ENCODE results near the gene SNCA.

SNCA gene

GRCh38 chr4:89720981-89721380 is 116.0 kb downstream of the SNCA start:
- no peak overlapping the region for H3K27ac ChIP-seq (ENCODE audit: insufficient read depth, low read length, poor library complexity, severe bottlenecking)
- H3K36me3 ChIP-seq (ENCODE audit: control insufficient read depth, insufficient read depth, low read length), result no peaks in the 10 kb centered on the region
- no peaks in the 10 kb centered on the region for H3K9me3 ChIP-seq (ENCODE audit: control insufficient read depth, low read length)
- H3K4me3 ChIP-seq (ENCODE audit: insufficient read depth, low read depth, low read length, poor library complexity, severe bottlenecking), result no peak overlapping the region
- no peaks in the 10 kb centered on the region for H3K27me3 ChIP-seq (replicated peaks; ENCODE audit: control insufficient read depth, insufficient read depth, low read length, poor library complexity, severe bottlenecking)
- H3K4me1 ChIP-seq (ENCODE audit: control insufficient read depth, insufficient read depth, low read length, poor library complexity, severe bottlenecking), result no peaks in the 10 kb centered on the region
- no peak for DNase-seq

- H3K36me3 ChIP-seq (ENCODE audit: control insufficient read depth, insufficient read depth, low read length), result no peaks in the 10 kb centered on the region
- no peaks in the 10 kb centered on the region for H3K27me3 ChIP-seq (replicated peaks; ENCODE audit: control insufficient read depth, insufficient read depth, low read length, poor library complexity, severe bottlenecking)
- no peak overlapping the region for H3K27ac ChIP-seq (ENCODE audit: insufficient read depth, low read length, poor library complexity, severe bottlenecking)
- no peaks in the 10 kb centered on the region for H3K9me3 ChIP-seq (ENCODE audit: control insufficient read depth, low read length)
- DNase-seq, result no peak
- no peak overlapping the region for H3K4me3 ChIP-seq (ENCODE audit: insufficient read depth, low read depth, low read length, poor library complexity, severe bottlenecking)
- H3K4me1 ChIP-seq (ENCODE audit: control insufficient read depth, insufficient read depth, low read length, poor library complexity, severe bottlenecking), result no peaks in the 10 kb centered on the region
Observed at GRCh38 chr4:89719536-89720090, 117.3 kb downstream of the SNCA start.

- no peak for DNase-seq
- no peaks in the 10 kb centered on the region for H3K36me3 ChIP-seq (ENCODE audit: control insufficient read depth, insufficient read depth, low read length)
- H3K27me3 ChIP-seq (replicated peaks; ENCODE audit: control insufficient read depth, insufficient read depth, low read length, poor library complexity, severe bottlenecking), result no peaks in the 10 kb centered on the region
- H3K27ac ChIP-seq (ENCODE audit: insufficient read depth, low read length, poor library complexity, severe bottlenecking), result no peak overlapping the region
- no peak overlapping the region for H3K4me3 ChIP-seq (ENCODE audit: insufficient read depth, low read depth, low read length, poor library complexity, severe bottlenecking)
- no peaks in the 10 kb centered on the region for H3K9me3 ChIP-seq (ENCODE audit: control insufficient read depth, low read length)
- no peaks in the 10 kb centered on the region for H3K4me1 ChIP-seq (ENCODE audit: control insufficient read depth, insufficient read depth, low read length, poor library complexity, severe bottlenecking)
Observed at GRCh38 chr4:89716893-89717292, 120.1 kb downstream of the SNCA start.

GRCh38 chr4:89715631-89716030 is 121.3 kb downstream of the SNCA start:
- Histone ChIP-seq H3K4me1 (ENCODE audit: control insufficient read depth, insufficient read depth, low read length, poor library complexity, severe bottlenecking) (no peaks in the 10 kb centered on the region), H3K4me3 (ENCODE audit: insufficient read depth, low read depth, low read length, poor library complexity, severe bottlenecking) (no peak overlapping the region), H3K36me3 (ENCODE audit: control insufficient read depth, insufficient read depth, low read length) (no peaks in the 10 kb centered on the region), H3K27ac (ENCODE audit: insufficient read depth, low read length, poor library complexity, severe bottlenecking) (no peak overlapping the region), H3K27me3 (replicated peaks; ENCODE audit: control insufficient read depth, insufficient read depth, low read length, poor library complexity, severe bottlenecking) (no peaks in the 10 kb centered on the region), H3K9me3 (ENCODE audit: control insufficient read depth, low read length) (no peaks in the 10 kb centered on the region)
- DNase-seq, result no peak

- no peak overlapping the region for H3K27ac ChIP-seq (ENCODE audit: insufficient read depth, low read length, poor library complexity, severe bottlenecking)
- H3K4me3 ChIP-seq (ENCODE audit: insufficient read depth, low read depth, low read length, poor library complexity, severe bottlenecking), result no peak overlapping the region
- H3K9me3 ChIP-seq (ENCODE audit: control insufficient read depth, low read length), result no peaks in the 10 kb centered on the region
- no peaks in the 10 kb centered on the region for H3K36me3 ChIP-seq (ENCODE audit: control insufficient read depth, insufficient read depth, low read length)
- no peaks in the 10 kb centered on the region for H3K4me1 ChIP-seq (ENCODE audit: control insufficient read depth, insufficient read depth, low read length, poor library complexity, severe bottlenecking)
- no peak for DNase-seq
- H3K27me3 ChIP-seq (replicated peaks; ENCODE audit: control insufficient read depth, insufficient read depth, low read length, poor library complexity, severe bottlenecking), result no peaks in the 10 kb centered on the region
Observed at GRCh38 chr4:89712827-89713226, 124.1 kb downstream of the SNCA start.

- H3K27me3 ChIP-seq (replicated peaks; ENCODE audit: control insufficient read depth, insufficient read depth, low read length, poor library complexity, severe bottlenecking), result no peaks in the 10 kb centered on the region
- no peak overlapping the region for H3K27ac ChIP-seq (ENCODE audit: insufficient read depth, low read length, poor library complexity, severe bottlenecking)
- no peak for DNase-seq
- no peaks in the 10 kb centered on the region for H3K36me3 ChIP-seq (ENCODE audit: control insufficient read depth, insufficient read depth, low read length)
- no peak overlapping the region for H3K4me3 ChIP-seq (ENCODE audit: insufficient read depth, low read depth, low read length, poor library complexity, severe bottlenecking)
- no peaks in the 10 kb centered on the region for H3K4me1 ChIP-seq (ENCODE audit: control insufficient read depth, insufficient read depth, low read length, poor library complexity, severe bottlenecking)
- no peaks in the 10 kb centered on the region for H3K9me3 ChIP-seq (ENCODE audit: control insufficient read depth, low read length)
Observed at GRCh38 chr4:89712141-89712540, 124.8 kb downstream of the SNCA start.

GRCh38 chr4:89708903-89709421 is 128.0 kb downstream of the SNCA start:
- H3K27ac ChIP-seq (ENCODE audit: insufficient read depth, low read length, poor library complexity, severe bottlenecking), result no peak overlapping the region
- H3K4me1 ChIP-seq (ENCODE audit: control insufficient read depth, insufficient read depth, low read length, poor library complexity, severe bottlenecking), result no peaks in the 10 kb centered on the region
- H3K27me3 ChIP-seq (replicated peaks; ENCODE audit: control insufficient read depth, insufficient read depth, low read length, poor library complexity, severe bottlenecking), result no peaks in the 10 kb centered on the region
- no peaks in the 10 kb centered on the region for H3K36me3 ChIP-seq (ENCODE audit: control insufficient read depth, insufficient read depth, low read length)
- no peaks in the 10 kb centered on the region for H3K9me3 ChIP-seq (ENCODE audit: control insufficient read depth, low read length)
- no peak overlapping the region for H3K4me3 ChIP-seq (ENCODE audit: insufficient read depth, low read depth, low read length, poor library complexity, severe bottlenecking)
- DNase-seq, result no peak

- no peak for DNase-seq
- no peak overlapping the region for H3K27ac ChIP-seq (ENCODE audit: insufficient read depth, low read length, poor library complexity, severe bottlenecking)
- H3K27me3 ChIP-seq (replicated peaks; ENCODE audit: control insufficient read depth, insufficient read depth, low read length, poor library complexity, severe bottlenecking), result no peaks in the 10 kb centered on the region
- H3K4me3 ChIP-seq (ENCODE audit: insufficient read depth, low read depth, low read length, poor library complexity, severe bottlenecking), result no peak overlapping the region
- no peaks in the 10 kb centered on the region for H3K4me1 ChIP-seq (ENCODE audit: control insufficient read depth, insufficient read depth, low read length, poor library complexity, severe bottlenecking)
- H3K36me3 ChIP-seq (ENCODE audit: control insufficient read depth, insufficient read depth, low read length), result no peaks in the 10 kb centered on the region
- H3K9me3 ChIP-seq (ENCODE audit: control insufficient read depth, low read length), result no peaks in the 10 kb centered on the region
Observed at GRCh38 chr4:89707467-89707866, 129.5 kb downstream of the SNCA start.

- no peak overlapping the region for H3K27ac ChIP-seq (ENCODE audit: insufficient read depth, low read length, poor library complexity, severe bottlenecking)
- no peaks in the 10 kb centered on the region for H3K27me3 ChIP-seq (replicated peaks; ENCODE audit: control insufficient read depth, insufficient read depth, low read length, poor library complexity, severe bottlenecking)
- no peak overlapping the region for H3K4me3 ChIP-seq (ENCODE audit: insufficient read depth, low read depth, low read length, poor library complexity, severe bottlenecking)
- H3K36me3 ChIP-seq (ENCODE audit: control insufficient read depth, insufficient read depth, low read length), result no peaks in the 10 kb centered on the region
- H3K9me3 ChIP-seq (ENCODE audit: control insufficient read depth, low read length), result no peaks in the 10 kb centered on the region
- H3K4me1 ChIP-seq (ENCODE audit: control insufficient read depth, insufficient read depth, low read length, poor library complexity, severe bottlenecking), result no peaks in the 10 kb centered on the region
- DNase-seq, result no peak
Observed at GRCh38 chr4:89704651-89705395, 132.1 kb downstream of the SNCA start.

GRCh38 chr4:89703829-89704590 is 133.0 kb downstream of the SNCA start:
- Histone ChIP-seq H3K9me3 (ENCODE audit: control insufficient read depth, low read length) (no peaks in the 10 kb centered on the region), H3K4me1 (ENCODE audit: control insufficient read depth, insufficient read depth, low read length, poor library complexity, severe bottlenecking) (no peaks in the 10 kb centered on the region), H3K27ac (ENCODE audit: insufficient read depth, low read length, poor library complexity, severe bottlenecking) (no peak overlapping the region), H3K4me3 (ENCODE audit: insufficient read depth, low read depth, low read length, poor library complexity, severe bottlenecking) (no peak overlapping the region), H3K27me3 (replicated peaks; ENCODE audit: control insufficient read depth, insufficient read depth, low read length, poor library complexity, severe bottlenecking) (no peaks in the 10 kb centered on the region), H3K36me3 (ENCODE audit: control insufficient read depth, insufficient read depth, low read length) (no peaks in the 10 kb centered on the region)
- no peak for DNase-seq

Measured in effector memory CD4-positive, alpha-beta T cell (primary cell).